GM10266 (cell line): ENCODE measurements around the gene TAP1.

Source experiments
- DNase-seq: peaks from one replicate; pipeline ENCODE4 v3.0.0; 2012; ENCODE audit errors: extremely low spot score
- TF ChIP-seq, protein P1 (sequence below): IDR thresholded peaks from 2 replicates; pipeline ENCODE4 v1.5.1; 2012; ENCODE audit warnings: mild to moderate bottlenecking, low read depth; ENCODE audit not compliant: control insufficient read depth, insufficient read depth; ENCODE audit errors: missing control alignments

The TAP1 gene

DNA sequence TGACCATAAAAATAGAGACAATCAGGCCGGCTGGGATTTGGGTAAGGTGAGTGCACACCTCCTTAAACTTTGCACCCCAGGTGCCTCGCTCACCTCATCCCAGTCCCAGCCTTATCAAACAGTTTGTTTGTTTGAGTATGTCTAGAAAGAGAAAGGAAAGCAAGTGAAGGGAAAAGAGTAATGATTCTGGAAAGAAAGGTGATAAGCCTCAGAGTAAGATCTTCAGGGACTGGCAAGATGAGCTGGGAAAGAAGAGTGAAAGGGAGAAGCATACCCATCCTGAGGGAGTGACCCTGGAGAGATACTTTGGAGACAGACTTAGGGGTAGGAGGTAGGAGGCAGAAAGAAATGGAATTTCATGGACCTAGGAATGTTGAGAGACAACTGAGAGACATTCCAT, 16.6 kb downstream of the TAP1 start:
- DNase-seq = no peak
- TF ChIP-seq, protein P1, sequence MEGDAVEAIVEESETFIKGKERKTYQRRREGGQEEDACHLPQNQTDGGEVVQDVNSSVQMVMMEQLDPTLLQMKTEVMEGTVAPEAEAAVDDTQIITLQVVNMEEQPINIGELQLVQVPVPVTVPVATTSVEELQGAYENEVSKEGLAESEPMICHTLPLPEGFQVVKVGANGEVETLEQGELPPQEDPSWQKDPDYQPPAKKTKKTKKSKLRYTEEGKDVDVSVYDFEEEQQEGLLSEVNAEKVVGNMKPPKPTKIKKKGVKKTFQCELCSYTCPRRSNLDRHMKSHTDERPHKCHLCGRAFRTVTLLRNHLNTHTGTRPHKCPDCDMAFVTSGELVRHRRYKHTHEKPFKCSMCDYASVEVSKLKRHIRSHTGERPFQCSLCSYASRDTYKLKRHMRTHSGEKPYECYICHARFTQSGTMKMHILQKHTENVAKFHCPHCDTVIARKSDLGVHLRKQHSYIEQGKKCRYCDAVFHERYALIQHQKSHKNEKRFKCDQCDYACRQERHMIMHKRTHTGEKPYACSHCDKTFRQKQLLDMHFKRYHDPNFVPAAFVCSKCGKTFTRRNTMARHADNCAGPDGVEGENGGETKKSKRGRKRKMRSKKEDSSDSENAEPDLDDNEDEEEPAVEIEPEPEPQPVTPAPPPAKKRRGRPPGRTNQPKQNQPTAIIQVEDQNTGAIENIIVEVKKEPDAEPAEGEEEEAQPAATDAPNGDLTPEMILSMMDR = no peak

DNA sequence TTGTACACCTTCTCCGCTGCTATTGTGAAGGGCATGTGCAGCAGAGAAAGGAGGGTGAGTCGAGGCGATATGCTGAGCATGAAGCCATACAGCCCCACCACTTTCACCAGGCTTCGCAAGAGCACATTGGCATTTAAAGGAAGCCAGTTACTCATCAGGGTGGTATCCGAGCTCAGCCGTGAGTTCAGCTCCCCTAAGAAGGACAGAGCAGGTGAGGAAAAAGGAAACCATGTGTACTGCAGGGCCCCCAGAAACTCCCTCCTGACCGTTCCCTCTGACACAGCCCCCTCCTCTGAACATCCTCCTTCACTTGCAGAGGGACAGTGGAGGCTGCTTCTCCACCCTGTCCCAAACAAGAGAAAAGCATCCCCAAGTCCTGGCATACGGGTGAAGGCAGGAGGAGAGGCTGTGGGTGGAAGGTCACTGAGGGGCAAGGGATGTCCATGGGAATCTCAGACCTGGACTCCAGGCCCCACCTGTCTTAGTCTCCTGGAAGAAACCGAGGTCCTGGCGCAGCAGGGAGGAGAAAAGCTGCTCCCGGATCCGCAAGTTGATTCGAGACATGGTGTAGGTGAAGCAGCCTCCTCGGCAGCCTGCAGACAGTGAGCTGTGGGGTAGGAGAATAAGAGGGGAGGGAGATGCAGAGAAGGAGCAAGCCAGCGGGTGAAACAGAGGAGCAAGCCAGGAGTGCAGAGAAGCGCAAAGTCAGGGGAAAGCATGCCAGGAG, 18.2 kb downstream of the TAP1 start:
- TF ChIP-seq, protein P1 = no peak
- DNase-seq = no peak

GRCh38 chr6:32833664-32834063, 19.8 kb downstream of the TAP1 start:
- TF ChIP-seq, protein P1 = no peak
- no peak for DNase-seq

DNA sequence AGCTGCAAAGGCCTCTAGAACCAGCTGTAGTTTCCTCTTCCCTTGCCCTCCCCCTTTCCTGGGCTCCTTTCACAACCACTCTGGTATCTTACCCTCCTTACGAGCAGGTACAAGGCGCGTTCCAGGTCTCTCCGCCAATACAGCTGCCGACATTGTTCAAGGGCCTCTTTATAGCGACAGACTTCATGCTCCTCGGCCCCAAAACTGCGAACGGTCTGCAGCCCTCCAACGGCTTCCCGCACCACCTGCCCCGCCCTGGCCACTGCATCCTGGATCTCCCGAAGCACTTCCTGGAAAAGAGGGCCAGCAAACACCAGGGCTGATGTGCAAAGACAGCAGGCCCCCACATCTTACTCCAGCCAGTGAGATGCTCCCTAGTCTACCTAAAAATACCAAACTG, 21.0 kb downstream of the TAP1 start:
- TF ChIP-seq, protein P1 = no peak
- DNase-seq = no peak

GRCh38 chr6:32830936-32831335, 22.6 kb downstream of the TAP1 start:
- TF ChIP-seq, protein P1 = no peak
- DNase-seq = no peak

DNA sequence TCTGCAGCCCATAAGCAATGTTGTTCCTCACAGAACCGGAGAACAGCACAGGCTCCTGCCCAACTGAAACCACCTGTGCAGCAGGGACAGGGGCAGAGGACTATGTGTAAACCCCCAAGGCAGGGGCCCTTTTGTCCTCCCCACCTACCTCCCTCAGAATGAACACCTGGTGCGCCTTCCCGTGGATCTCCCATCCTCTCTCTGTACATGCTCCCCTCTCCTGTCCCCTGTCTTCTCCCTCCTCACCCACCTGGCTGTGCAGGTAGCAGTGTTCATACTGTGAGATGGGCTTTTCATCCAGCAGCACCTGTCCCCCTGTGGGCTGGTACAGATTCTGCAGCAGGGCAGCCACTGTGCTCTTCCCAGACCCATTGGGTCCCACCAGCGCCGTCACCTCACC, 23.5 kb downstream of the TAP1 start:
- no peak for DNase-seq
- TF ChIP-seq, protein P1 = no peak

- no peak for DNase-seq
- TF ChIP-seq, protein P1 = no peak
Observed at GRCh38 chr6:32829495-32829894, 24.0 kb downstream of the TAP1 start.
